ES-I3 (cell line): ENCODE measurements around the gene AKAP1.

ENCODE experiments used
- H3K36me3 ChIP-seq: 2 replicates; pipeline ENCODE4 v1.6.1; 2013; ENCODE audit warnings: mild to moderate bottlenecking, low read length, control low read depth, moderate library complexity; ENCODE audit not compliant: insufficient read depth
- H3K4me1 ChIP-seq: 2 replicates; pipeline ENCODE4 v1.6.1; 2013; ENCODE audit warnings: mild to moderate bottlenecking, control low read depth, low read length; ENCODE audit not compliant: insufficient read depth
- H3K9ac ChIP-seq: 2 replicates; pipeline ENCODE4 v1.6.1; 2013; ENCODE audit warnings: low read depth, mild to moderate bottlenecking, low read length, moderate library complexity
- H3K9me3 ChIP-seq: 2 replicates; pipeline ENCODE4 v1.6.1; 2013; ENCODE audit warnings: mild to moderate bottlenecking, low read length, moderate library complexity; ENCODE audit not compliant: control insufficient read depth, insufficient read depth

Gene AKAP1, protein sequence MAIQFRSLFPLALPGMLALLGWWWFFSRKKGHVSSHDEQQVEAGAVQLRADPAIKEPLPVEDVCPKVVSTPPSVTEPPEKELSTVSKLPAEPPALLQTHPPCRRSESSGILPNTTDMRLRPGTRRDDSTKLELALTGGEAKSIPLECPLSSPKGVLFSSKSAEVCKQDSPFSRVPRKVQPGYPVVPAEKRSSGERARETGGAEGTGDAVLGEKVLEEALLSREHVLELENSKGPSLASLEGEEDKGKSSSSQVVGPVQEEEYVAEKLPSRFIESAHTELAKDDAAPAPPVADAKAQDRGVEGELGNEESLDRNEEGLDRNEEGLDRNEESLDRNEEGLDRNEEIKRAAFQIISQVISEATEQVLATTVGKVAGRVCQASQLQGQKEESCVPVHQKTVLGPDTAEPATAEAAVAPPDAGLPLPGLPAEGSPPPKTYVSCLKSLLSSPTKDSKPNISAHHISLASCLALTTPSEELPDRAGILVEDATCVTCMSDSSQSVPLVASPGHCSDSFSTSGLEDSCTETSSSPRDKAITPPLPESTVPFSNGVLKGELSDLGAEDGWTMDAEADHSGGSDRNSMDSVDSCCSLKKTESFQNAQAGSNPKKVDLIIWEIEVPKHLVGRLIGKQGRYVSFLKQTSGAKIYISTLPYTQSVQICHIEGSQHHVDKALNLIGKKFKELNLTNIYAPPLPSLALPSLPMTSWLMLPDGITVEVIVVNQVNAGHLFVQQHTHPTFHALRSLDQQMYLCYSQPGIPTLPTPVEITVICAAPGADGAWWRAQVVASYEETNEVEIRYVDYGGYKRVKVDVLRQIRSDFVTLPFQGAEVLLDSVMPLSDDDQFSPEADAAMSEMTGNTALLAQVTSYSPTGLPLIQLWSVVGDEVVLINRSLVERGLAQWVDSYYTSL

DNA sequence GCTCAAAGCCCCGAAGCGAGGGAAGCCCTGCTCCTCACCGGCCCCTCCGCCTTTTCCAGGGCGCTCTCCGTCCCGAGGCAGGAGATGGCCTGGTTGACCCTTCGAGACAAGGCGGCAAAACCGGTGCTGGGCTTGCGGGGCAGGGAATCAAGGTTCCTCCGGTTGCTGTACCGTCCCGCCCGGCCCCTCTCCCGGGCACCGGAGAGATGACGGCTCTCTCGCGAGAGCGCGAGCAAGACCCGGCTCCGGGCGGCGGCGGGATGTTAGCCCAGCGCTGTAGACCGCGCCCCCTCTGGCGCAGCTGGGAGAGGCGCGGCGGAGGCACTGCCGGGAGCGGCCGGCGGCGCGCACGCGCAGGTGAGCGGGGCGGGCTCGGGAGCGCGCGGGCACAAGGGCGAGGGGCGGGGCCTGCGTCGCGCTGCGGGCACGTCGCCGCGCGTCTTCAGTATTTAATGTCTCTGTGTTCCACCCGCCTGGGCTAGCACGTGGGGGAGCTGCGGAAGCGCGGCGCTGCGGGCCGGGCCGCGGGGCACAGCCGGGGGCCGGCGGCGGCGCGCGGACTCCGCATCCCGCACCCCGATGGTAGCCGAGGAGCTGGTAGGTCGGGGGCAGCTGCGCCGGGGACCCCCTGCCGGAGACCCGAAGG lies at the start of gene AKAP1:
Gene AKAP1, plus strand, starts transcription at position 445 of the 646 bp plus-strand sequence. CDS start 20,219 bp downstream, outside the sequence.
- Histone ChIP-seq H3K4me1 (peaks cover 10% of the 10 kb centered on the region; the same call in 1 of the 2 replicates), H3K36me3 (no peaks in the 10 kb centered on the region), H3K9me3 (no peaks in the 10 kb centered on the region), H3K9ac (peak within 1 kb of the TSS; percentile 82)

DNA sequence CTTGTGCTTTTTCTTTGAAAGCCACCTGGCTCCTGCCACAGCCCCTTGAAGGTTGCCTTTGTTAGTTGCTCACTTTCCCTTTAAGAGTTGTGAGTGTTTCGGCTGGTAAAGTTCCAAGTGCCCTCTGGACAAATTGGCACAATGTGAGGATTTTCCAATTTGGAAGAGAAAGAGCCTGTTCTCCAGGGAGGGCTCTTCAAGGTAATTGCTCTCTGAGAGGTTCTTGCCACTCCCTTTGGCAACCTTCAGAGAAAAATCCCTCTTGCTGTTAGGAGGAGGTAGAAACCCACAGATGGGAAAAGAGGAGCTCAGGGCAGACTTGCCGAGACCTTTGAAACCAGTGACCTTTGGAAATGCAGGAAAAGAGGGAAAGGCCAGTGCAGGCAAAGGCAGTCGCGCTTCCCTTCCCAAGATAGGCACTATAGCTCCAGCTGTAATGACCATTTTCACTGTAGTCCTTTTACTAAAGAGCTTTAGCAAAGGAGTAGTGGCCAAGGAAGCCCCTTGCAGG lies 49.0 kb upstream of the AKAP1 start:
- Histone ChIP-seq H3K36me3 (no peaks in the 10 kb centered on the region), H3K4me1 (no peaks in the 10 kb centered on the region), H3K9me3 (no peaks in the 10 kb centered on the region), H3K9ac (no peak overlapping the region)

DNA sequence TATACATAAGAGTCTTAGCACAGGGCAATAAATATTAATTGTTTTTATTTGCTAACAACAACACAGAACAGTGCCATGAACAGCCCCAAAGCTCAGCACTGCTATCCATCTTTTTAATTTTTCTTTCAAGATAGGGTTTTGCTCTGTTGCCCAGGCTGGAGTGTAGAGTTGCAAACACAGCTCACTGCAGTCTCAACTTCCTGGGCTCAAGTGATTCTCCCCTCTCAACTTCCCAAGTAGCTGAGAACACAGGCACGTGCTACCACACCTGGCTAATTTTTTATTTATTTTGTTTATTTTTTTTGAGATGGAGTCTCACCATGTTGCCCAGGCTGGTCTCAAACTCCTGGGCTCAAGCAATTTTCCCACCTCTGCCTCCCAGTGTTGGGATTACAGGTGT lies 47.6 kb upstream of the AKAP1 start:
- Histone ChIP-seq H3K4me1 (no peaks in the 10 kb centered on the region), H3K36me3 (no peaks in the 10 kb centered on the region), H3K9ac (no peak overlapping the region), H3K9me3 (no peaks in the 10 kb centered on the region)

DNA sequence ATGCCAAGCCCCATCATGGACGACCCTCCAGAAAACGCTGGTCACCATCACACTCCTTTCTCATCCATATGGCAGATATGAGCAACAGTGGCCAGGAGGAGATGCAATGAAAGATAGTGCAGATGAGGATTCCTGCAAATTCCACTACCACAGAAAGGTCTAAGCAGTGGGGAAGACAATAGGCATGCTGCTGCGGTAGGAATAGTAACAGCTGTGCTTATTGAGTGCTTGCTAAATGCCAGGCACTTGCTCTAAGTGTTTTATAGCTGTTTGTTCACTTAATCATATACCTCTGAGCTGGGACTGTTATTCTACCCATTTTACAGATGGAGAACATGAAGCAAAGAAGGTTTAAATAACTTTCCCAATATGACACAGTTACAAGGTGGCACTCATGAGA lies 46.6 kb upstream of the AKAP1 start:
- H3K4me1 ChIP-seq, result no peaks in the 10 kb centered on the region
- no peak overlapping the region for H3K9ac ChIP-seq
- no peaks in the 10 kb centered on the region for H3K36me3 ChIP-seq

DNA sequence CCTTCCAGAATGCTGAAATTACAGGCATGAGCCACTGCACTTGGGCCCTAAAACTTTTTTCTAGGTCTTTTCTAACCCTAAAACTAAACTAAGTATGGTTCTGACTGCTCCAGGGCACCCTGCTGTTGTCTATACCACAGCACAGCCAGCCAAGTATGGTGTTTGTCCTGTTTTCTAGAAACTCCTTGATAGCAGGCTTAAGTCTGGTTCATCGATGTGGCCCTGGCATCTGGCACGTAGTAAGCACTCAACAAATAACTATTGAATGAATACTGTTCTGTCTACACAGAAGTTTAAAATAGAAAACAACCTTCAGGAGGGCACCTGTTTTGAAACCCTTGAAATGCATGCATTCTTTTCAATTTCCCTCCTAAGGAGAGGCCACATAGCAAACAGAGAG lies 44.5 kb upstream of the AKAP1 start:
- Histone ChIP-seq H3K9me3 (no peaks in the 10 kb centered on the region), H3K9ac (no peak overlapping the region), H3K36me3 (no peaks in the 10 kb centered on the region), H3K4me1 (no peaks in the 10 kb centered on the region)

More for the DNA sequence above, 46.6 kb upstream of the AKAP1 start:
- no peaks in the 10 kb centered on the region for H3K9me3 ChIP-seq

DNA sequence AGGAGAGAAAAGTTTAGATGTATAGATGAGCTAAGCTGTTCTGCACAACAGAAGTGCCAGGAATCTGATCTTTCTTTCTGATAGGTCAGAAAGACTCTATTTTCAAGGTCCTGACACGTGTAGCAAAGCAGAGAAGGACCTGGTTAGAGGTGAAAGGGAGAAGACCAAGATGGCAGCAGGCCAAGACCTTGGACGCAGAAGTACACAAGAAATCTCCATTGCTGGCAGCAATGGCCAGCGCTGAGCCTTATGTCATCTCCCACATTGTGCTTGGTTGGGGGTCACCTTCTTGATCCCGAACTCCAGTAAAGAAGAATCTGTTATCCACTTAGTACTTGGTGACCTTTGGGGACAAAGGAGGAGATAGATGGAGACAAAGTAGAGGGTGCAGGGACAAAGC lies 41.8 kb upstream of the AKAP1 start:
- H3K4me1 ChIP-seq, result no peaks in the 10 kb centered on the region
- no peak overlapping the region for H3K9ac ChIP-seq
- H3K36me3 ChIP-seq, result no peaks in the 10 kb centered on the region
- no peaks in the 10 kb centered on the region for H3K9me3 ChIP-seq

DNA sequence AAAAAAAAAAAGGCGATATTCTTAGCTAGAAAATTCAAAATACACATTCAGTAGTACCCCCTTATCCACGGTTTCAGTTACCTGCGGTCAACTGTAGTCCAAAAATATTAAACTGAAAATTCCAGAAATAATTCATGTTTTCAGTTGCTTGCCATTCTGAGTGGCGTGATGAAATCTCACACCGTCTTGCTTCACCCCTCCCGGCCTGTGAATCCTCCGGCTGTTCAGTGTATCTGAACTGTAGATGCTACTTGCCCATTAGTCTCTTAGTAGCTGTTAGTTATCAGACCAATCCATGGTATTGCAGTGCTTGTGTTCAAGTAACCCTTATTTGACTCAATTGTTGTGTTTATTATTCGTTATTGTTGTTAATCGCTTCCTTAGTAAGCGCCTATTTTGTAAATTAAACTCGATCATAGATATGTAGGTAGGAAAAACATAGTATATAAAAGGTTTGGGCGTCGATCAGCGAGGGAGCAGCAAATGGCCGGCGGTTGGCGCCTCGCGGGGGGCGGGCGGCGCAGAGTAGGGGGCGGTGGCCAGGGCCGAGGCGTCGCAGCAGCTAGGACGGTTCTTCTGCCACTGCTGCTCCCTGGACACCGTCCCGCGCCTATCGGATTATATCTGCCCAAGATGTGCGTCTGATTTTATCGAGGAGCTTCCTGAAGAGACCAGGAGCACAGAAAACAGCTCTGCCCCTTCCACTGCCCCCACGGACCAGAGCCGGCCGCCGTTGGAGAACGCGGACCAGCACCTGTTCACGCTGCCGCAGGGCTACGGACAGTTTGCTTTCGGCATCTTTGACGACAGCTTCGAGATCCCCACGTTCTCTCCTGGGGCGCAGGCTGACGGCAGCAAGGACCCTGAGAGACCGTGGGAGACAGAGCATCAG lies 39.8 kb upstream of the AKAP1 start:
- no peaks in the 10 kb centered on the region for H3K9me3 ChIP-seq

DNA sequence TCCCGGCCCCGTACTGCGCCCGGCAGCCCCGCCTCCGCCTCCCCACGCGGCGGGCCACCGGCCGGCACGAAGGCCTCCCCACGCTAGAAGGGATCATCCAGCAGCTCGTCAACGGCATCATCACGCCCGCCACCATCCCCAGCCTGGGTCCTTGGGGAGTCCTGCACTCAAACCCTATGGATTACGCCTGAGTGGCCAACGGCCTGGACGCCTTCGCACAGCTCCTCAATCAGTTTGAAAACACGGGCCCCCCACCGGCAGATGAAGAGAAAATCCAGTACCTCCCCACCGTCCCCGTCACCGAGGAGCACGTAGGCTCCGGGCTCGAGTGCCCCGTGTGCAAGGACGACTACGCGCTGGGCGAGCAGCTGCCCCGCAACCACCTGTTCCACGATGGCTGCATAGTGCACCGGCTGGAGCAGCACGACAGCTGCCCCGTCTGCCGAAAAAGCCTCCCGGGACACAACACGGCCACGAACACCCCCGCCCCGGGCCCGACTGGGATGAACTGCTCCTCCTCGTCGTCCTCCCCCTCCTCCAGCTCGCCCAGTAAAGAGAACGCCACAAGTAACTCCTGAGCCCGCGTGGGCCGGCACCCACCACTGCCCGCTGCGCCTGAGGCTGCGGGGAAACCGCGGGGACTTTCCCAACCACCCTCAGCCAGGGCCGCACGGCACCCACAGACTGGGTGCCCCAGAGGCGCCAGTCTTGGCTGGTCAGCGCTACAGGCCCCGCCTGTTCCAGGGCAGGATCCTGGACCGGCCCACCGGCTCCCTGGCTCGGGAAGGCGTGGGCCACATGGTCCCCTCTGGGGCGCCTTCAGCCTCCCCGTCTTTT lies 39.0 kb upstream of the AKAP1 start:
- no peaks in the 10 kb centered on the region for H3K9me3 ChIP-seq

More for the DNA sequence above, 39.8 kb upstream of the AKAP1 start:
- no peaks in the 10 kb centered on the region; the same call in 1 of the 2 replicates for H3K4me1 ChIP-seq
- H3K9ac ChIP-seq, result no peak overlapping the region
- no peaks in the 10 kb centered on the region for H3K36me3 ChIP-seq

DNA sequence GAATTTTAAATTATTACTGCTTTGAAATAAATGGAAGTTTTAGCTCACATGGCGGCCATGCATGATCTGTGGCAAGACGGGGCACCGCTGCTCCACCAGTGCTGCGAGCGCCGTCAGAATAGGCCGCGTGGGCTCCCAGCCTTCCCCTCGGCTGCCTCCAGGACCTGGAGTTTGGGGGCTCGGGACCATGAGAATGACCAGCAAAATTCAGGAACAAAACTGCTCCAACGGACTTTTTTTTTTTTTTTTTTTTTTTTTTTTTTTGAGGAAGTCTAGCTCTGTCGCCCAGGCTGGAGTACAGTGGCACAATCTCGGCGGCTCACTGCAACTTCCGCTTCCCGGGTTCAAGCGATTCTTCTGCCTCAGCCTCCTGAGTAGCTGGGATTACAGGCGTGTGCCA lies 38.3 kb upstream of the AKAP1 start:
- peaks cover 3% of the 10 kb centered on the region for H3K4me1 ChIP-seq
- H3K9me3 ChIP-seq, result no peaks in the 10 kb centered on the region
- no peaks in the 10 kb centered on the region for H3K36me3 ChIP-seq
- no peak overlapping the region for H3K9ac ChIP-seq

More for the DNA sequence above, 39.0 kb upstream of the AKAP1 start:
- H3K36me3 ChIP-seq, result no peaks in the 10 kb centered on the region
- H3K4me1 ChIP-seq, result no peaks in the 10 kb centered on the region; the same call in 1 of the 2 replicates
- no peak overlapping the region for H3K9ac ChIP-seq

DNA sequence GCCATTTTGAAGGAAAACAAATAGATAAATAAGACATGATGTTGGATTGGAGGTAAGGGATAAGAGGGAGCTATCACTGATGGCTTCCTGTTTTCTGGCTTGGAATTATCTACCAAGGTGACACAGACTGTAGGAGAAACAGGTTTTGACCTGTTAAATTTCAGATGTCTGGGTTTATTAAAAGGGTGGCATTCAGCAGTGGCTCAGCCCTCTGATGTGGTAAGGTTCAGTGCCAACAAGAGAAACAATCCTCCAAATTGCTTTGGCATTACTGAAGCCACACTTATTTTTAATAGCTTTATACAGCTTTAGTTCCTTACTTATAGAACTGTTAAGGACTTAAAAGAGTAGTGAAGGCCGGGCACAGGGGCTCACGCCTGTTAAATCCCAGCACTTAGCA lies 37.0 kb upstream of the AKAP1 start:
- Histone ChIP-seq H3K36me3 (no peaks in the 10 kb centered on the region), H3K4me1 (peaks cover 6% of the 10 kb centered on the region), H3K9me3 (no peaks in the 10 kb centered on the region), H3K9ac (no peak overlapping the region)

DNA sequence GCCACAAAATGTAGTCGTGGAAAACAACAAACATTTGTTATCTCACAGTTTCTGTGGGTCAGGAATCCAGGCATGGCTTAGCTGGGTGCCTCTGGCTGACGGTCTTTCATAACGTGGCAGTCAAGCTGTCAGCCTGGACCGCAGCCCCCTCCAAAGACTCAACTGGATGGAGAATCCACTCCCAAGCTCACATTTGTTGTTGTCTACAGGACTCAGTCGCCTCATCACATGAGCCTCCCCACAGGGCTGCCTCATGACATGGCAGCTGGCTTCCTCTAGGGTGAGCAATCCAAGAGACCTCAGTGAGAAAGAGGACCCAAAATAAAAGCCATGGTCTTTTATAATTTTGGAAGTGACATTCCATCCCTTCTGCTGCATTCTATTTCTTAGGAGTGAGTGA lies 34.7 kb upstream of the AKAP1 start:
- Histone ChIP-seq H3K9ac (no peak overlapping the region), H3K36me3 (no peaks in the 10 kb centered on the region), H3K4me1 (peaks cover 11% of the 10 kb centered on the region), H3K9me3 (no peaks in the 10 kb centered on the region)

DNA sequence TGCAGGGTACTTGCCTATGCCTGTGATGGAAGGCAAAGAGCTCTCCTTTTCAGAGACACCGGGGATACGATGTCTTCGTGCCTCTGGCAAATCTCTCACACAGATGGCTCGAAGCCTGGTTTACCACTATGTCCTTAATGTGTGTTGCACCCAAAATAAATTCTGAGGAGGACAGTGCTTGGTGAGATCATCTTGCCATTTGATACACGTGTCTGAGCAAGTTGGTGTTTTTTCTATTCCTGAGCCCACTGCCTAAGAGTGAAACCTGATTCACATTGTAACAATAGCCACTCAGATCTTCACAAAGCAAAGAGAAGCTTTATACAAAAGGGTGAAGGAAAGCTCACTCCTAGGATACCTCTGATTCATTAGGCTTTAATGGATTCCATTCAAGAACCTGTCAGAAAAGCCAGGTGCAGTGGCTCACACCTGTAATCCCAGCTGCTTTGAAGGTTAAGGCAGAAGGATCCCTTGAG lies 33.1 kb upstream of the AKAP1 start:
- Histone ChIP-seq H3K9me3 (no peaks in the 10 kb centered on the region), H3K36me3 (no peaks in the 10 kb centered on the region), H3K4me1 (peaks cover 11% of the 10 kb centered on the region), H3K9ac (no peak overlapping the region)

DNA sequence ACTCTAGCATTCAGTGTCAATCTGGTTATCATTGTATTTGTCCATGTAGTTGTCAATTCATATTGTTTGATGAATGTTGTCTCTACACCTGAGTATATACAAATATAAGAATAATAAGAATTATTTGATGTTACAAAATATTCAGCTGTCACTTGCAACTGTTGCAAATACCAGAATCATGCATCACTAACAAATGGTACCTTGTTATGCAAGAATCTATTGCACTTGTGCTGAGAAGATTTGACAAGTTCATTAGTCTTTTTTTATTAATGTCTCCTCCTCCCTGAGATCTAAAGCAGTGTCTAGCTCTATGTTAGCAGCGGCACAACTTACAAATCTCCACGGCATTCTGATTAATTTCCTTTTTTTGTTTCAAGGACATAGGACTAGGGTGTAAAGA lies 22.2 kb upstream of the AKAP1 start:
- H3K4me1 ChIP-seq, result peaks cover 5% of the 10 kb centered on the region
- H3K9me3 ChIP-seq, result no peaks in the 10 kb centered on the region
- H3K36me3 ChIP-seq, result no peaks in the 10 kb centered on the region
- no peak overlapping the region for H3K9ac ChIP-seq
